Esophagus squamous epithelium (tissue), 4 donors: ENCODE results near the gene PROCR.

ENCODE experiments used
- POLR2A ChIP-seq, 4 donors: fragments of 450-650 bp; IDR thresholded peaks; one replicate each; pipeline ENCODE4 v1.6.1; 2017; ENCODE audit warnings: antibody characterized with exemption in 4 of 4, mild to moderate bottlenecking in 4 of 4, moderate library complexity in 3 of 4
- TF ChIP-seq, protein P1 (sequence below), 6 experiments: fragments of 450-650 bp in 4 of 6; fragments of 200-600 bp in 2 of 6; sonication (generic) in 2 of 6; IDR thresholded peaks; one replicate each; pipeline ENCODE4 v1.5.1; 2016 to 2019; ENCODE audit warnings: antibody characterized with exemption in 6 of 6, mild to moderate bottlenecking in 4 of 6, moderate library complexity in 4 of 6

DNA sequence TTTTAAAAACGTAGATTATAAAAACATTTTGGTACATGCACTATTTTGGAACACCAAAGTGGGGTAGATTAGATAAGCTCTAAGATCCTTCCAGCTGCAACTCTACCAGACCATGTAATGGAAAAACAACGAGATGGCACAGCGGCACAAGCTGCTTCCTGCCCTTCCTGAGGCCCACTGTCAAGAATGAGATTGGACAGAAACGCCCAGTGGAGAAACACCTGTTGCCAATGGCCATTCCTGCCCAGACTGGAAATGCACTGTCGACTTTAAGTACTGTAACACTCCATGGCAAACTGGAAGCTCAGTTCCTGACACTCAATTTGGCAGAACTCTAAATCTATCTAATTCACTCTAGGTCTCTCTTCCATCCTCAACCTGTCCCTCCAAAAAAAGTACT lies 46.1 kb upstream of the PROCR start:
- TF ChIP-seq, protein P1, sequence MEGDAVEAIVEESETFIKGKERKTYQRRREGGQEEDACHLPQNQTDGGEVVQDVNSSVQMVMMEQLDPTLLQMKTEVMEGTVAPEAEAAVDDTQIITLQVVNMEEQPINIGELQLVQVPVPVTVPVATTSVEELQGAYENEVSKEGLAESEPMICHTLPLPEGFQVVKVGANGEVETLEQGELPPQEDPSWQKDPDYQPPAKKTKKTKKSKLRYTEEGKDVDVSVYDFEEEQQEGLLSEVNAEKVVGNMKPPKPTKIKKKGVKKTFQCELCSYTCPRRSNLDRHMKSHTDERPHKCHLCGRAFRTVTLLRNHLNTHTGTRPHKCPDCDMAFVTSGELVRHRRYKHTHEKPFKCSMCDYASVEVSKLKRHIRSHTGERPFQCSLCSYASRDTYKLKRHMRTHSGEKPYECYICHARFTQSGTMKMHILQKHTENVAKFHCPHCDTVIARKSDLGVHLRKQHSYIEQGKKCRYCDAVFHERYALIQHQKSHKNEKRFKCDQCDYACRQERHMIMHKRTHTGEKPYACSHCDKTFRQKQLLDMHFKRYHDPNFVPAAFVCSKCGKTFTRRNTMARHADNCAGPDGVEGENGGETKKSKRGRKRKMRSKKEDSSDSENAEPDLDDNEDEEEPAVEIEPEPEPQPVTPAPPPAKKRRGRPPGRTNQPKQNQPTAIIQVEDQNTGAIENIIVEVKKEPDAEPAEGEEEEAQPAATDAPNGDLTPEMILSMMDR (IDR thresholded peaks at IDR 0.05) = no peak
- TF ChIP-seq POLR2A (IDR thresholded peaks at IDR 0.05) = no peak
